NCI-H1694 treated with DMSO at 0.1 percent for 48 hours (cell line): ENCODE results near the gene TIGD2.

Experiments
- DNase-seq: peaks from one replicate; lab custom pipeline; 2025; lab: John Stamatoyannopoulos, UW

The TIGD2 gene

DNA sequence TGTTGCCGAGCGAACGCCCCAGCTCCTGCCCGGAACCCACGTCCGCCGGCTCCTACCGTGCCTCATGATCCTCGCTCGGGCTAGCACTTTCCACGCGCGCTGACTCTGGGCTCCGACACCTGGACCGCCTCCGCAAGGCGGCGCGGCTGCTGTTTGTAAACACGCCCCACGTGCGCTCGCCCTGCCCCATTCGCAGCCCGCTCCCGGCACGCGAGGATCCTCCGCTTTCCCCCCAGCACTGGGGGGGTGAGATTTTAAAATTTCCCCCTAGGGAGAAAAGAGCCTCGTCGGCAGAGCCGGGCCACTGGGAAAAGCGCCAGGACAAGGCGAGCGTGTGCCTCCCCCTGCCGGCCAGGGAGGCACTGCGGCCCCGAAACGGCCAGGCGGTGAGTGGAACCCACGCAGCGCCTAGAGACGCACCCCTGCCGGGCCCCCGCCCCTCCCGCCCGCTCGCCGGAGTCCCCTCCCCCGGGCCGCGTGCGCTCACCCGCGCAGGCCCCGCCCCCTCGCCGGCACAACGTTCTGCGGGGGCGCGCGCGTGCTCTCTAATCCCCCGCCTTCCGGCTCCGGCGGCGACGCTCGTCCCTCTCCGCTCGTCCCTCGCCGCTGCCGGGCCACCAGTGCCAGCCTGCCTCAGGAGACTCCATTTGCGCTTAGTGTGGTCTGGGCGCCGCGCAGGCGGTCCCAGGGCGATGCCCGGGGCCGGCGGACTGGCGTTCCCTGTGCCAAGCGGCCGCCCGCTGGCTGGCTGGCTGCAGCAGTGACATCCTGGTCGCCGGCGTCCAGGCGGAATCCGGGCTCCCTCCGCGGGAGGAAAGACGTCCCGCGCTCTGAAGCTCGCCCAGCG is at the start of gene TIGD2:
TSS of gene TIGD2 (plus strand) at position 548 of the 847 bp plus-strand sequence. CDS start 1,442 bp downstream, outside the sequence.
- peak; percentile 52 for DNase-seq

- no peak for DNase-seq
Measured at GRCh38 chr4:89064848-89065247, 46.5 kb upstream of the TIGD2 start.

DNA sequence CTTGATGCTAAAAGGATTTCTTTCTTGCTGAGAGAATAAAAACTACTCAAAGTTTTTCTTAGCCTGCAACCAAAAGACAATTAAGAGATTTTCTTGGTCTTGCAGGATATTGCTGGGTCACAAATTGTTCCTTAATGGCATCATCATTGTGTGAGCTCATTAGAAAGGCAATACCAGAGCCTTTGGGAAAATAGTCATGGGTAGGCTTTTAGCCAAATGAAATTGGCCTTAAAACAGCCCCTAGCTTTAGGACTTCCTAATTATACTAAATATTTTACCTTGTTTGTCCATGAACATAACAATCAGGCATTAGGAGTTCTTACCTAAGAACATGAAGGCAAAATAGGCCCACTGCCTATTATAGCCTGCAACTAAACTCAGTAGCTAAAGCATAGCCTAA is 43.9 kb upstream of the TIGD2 start:
- DNase-seq = no peak

DNA sequence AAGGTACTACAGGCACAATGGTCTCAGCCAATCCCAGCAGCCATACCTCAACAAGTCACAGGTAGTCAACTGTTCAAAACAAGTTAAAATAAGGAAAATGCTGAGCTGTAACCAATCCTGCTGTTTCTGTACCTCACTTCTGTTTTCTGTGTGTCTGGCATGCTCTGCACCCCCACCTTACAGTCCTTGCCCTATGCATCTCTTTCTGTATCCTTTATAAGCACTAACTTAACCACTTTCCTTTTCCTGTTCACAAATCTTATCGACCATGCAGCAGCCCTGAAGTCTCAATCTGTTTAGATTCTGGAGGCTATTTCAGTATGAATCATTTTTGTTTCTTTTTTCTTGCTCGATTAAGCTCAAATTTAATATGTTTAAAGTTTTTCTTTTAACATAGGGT is 41.9 kb upstream of the TIGD2 start:
- no peak for DNase-seq

- DNase-seq = no peak
Measured at GRCh38 chr4:89070041-89070440, 41.3 kb upstream of the TIGD2 start.

- no peak for DNase-seq
Measured at GRCh38 chr4:89071311-89071710, 40.0 kb upstream of the TIGD2 start.

- no peak for DNase-seq
Measured at GRCh38 chr4:89072921-89073320, 38.4 kb upstream of the TIGD2 start.

DNA sequence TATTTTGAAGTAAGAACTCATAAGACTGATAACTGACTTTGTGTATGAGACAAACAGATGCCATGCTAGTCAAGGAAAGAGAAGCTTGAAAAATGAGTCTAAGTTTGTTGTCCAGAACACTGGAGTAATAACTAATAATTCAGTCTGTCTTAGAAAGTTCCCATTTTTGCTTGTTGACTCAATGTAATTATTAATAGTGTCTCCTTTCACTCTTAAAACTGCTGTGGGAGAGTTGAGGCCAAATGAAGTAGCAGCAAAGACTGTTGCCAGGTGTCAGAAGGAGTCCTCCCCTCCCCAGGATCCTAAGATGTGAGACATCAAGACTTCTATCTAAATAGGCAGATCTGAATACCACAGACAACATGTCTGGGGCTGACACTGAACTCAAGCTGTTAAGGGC is 33.6 kb upstream of the TIGD2 start:
- DNase-seq = no peak

GRCh38 chr4:89078300-89078699 is 33.0 kb upstream of the TIGD2 start:
- DNase-seq = no peak

- DNase-seq = no peak
Measured at GRCh38 chr4:89099034-89099433, 12.3 kb upstream of the TIGD2 start.

GRCh38 chr4:89099471-89099870 is 11.9 kb upstream of the TIGD2 start:
- DNase-seq = no peak

DNA sequence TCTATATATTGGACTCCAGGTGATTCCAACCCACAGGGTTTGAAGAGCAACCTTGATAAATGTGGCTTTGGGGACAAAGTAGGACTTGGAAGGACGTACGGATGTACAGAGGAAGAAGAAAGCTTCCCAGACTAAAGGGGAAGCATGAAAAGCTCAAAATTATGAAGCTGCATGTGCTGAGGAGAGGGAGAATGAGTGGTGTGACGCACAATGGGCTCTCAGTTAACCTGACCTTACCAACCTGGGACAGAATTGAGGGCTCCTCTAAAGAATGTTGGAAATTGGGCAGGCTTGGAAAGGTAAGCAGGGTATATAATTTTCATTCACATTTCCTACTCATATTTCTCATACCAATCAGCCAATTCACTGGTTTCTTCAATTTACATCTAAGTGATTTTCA is 10.5 kb upstream of the TIGD2 start:
- no peak for DNase-seq

- no peak for DNase-seq
Measured at GRCh38 chr4:89101256-89102161, 9.8 kb upstream of the TIGD2 start.

DNA sequence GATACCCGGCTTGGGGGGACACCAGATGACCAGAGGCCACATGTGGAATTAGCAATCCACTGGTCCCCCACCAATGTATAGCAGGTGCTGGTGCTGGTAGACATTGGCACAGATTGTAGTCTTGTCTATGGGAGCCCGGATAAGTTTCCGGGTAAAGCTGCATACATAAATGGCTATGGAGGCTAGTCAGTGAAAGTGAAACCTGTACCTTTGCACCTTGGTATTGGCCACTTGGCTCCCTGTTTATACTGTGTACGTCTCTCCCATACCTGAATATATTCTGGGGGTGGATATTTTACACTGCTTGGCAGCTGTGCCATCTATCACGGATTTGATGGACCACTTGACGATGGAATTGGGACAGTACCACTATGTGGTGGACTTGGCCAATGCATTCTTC is 5.6 kb upstream of the TIGD2 start:
- DNase-seq = no peak

DNA sequence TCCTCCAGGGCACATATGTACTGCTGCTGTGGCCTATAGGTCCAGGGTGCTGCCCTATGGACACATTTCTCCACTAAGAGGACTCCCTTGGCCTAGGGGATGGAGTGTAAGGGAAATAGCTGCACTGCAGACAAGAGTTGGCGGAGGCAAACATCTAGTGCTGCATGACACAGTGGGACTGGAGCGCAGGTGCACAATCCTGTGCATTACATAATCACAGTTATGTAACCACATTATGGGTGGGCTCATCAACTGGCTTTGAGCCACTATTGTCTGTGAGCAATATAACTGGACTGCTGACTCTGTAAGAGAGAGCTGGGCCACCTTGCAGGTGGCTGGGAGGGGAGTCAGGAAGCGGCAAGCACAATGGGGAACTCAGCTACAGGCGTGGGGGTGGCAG is 3.2 kb upstream of the TIGD2 start:
- DNase-seq = no peak

- peak; percentile 4 for DNase-seq
Measured at GRCh38 chr4:89109841-89110540, 1.3 kb upstream of the TIGD2 start.

DNA sequence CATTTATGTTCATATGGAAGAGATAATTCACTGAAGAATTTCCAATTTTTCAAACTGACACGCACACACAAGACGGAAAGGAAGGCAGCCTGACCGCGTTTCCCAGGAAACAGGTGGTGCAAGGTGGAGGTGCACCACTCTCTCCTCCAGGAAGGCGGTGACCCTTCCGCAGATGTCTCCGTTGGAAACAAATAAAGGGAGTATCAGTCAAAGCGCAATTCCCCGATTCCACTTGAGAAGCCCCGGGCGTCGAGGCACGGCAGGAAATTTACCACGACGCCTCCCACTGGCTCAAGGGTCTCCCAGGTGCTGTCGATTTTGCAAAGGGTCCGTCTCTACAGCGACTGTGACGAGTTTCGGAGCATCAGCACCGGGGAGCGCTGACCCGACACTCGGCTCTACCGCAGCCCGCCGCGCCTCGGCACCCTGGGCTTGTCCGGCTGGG is 770 bp upstream of the TIGD2 start:
- DNase-seq = no peak

- no peak for DNase-seq
Measured at GRCh38 chr4:89111833-89112563, 665 bp downstream of the TIGD2 start.

DNA sequence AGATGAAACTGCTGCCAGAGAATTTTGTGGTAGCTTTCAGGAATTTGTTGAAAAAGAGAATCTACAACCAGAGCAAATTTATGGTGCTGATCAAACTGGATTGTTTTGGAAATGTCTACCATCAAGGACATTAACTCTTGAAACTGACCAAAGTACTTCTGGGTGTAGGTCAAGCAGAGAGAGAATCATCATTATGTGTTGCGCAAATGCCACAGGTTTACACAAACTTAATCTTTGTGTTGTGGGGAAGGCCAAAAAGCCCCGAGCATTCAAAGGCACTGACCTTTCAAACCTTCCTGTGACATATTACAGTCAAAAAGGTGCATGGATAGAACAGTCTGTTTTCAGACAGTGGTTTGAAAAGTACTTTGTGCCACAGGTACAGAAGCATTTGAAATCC is 2.1 kb downstream of the TIGD2 start:
- DNase-seq = no peak

- DNase-seq = no peak
Measured at GRCh38 chr4:89114100-89114499, 2.8 kb downstream of the TIGD2 start.

- DNase-seq = no peak
Measured at GRCh38 chr4:89117115-89117514, 5.8 kb downstream of the TIGD2 start.

GRCh38 chr4:89119166-89119565 is 7.8 kb downstream of the TIGD2 start:
- no peak for DNase-seq
